ENCODE data around the gene CGB8.
"Not testable (repeated sequence)": the region's sequence is repeated elsewhere in the genome, so short reads cannot be mapped to it uniquely, and the experiment has no call there.

Gene CGB8

DNA sequence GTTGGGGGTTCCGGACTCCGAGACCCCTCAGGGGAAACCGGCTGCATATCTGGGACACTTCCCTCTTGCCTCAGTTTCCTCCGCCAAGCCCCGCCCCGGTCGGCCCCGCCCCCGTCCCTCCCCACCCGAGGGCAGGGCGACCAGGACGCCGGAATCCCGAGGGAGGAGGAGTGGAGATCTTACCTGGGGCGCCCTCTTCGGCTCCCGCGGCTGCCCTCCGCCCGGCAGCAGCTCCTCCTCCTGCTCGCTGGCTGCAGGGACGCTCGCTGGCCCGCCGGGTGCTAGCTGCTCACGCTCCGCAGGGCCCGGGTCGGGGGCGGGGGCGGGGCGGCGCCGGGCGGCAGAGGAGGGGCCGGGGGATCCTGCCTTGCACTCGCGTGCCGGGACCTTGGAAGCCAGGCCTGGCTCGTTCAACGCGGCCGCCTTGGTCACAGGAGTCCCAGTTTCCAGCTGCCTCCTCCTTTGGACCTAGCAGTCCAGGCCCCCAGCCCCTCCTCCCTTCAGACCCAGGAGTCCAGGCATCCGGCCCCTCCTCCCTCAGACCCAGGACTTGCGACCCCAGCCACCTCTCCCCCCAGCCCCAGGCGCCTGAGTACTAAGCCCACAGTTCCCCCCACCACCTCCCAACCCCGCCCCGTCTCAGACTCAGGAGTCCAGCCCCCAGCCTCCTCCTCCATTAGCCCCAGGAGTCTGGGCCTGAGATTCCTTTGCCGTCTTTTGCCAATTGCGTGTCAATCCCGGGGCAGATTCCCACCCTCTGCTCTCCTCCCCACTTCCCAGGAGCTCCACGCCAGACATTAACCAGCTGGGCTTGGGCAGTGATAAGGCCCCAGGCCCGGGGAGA, 16.1 kb upstream of the CGB8 start, which contains the start of gene NTF4:
Gene NTF4 (minus strand): TSS at position 51 of the 844 bp plus-strand sequence. CDS start 2,821 bp downstream, outside the sequence.
- DNase-seq: no peak

DNA sequence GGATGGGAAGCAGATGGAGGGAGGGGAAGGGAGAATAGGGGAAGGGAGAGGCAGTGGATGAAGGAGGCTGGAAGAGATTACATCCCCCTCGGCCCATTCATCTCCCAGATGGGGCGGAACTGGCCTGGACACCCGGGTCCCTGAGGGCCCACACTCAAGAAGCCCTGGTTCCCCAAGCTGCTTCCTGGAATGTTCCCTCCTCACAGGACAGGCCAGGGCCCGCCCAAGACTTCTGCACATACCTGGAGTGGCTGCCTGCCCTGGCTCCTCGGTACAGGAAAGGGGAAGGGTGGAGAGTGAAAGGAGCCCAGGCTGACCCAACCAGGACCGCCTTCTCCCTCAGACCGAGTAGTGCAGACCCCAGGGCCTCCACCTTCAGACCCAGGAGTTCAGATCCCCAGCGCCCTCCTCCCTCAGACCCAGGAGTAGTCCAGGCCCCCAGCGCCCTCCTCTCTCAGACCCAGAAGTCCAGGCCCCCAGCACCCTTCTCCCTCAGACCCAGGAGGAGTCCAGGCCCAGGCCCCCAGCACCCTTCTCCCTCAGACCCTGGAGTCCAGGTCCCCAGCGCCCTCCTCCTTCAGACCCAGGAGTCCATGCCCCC, 15.2 kb upstream of the CGB8 start:
- no peak for DNase-seq

DNA sequence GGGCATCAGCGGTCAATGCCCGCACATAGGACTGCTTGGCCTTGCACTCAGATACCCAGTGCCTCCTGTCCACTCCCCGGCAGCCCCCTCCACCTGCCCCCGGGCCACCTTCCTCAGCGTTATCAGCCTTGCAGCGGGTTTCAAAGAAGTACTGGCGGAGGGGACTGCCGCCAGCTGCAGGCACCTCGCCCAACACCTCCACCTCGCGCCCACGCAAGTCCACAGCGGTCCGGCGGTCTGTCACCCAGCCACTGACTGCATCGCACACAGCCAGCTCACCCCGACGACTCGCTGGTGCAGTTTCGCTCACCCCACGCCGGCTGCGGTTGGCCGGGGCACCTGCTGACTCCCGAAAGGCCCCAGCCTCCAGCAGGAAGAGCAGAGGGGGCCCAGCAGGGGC, 12.5 kb upstream of the CGB8 start:
- no peak for DNase-seq

DNA sequence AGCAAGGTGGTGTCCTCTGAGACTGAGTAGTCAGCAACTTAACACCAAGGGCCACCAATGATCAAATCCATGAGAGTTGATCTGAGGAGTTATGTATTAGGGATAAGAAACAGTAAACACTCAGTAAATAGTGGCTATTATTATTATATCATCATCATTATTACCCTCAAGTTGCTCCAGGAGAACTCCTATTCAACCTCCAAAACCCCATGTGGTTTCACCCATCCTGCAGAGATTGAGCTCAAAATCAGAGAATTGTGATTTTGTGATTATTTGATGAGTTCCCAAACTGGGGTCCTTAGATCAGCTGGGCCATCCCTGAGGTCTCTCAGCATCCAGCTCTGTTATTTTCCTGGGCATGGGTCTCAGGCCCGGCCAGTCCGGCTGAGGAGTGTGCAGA, 12.1 kb upstream of the CGB8 start:
- DNase-seq: no peak

DNA sequence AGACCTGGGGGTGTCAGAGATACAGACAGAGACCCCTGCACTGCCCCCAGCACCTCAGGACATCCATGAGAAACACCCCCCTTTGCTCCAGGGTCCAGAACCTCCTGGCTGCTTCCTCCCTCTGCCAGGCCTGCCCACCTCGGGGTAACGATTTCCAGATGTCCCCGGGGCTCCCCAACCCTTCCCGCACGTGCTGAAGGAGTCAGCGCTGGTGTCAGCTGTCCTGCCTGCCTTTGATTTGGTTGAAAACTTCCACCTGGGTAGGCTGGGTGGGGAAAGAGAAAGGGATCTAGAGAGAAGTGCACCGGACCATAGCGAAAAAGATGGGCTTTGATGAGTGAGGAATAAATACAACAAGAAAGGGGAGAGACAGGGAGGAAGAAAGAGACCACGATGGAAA, 10.1 kb upstream of the CGB8 start:
- no peak for DNase-seq

DNA sequence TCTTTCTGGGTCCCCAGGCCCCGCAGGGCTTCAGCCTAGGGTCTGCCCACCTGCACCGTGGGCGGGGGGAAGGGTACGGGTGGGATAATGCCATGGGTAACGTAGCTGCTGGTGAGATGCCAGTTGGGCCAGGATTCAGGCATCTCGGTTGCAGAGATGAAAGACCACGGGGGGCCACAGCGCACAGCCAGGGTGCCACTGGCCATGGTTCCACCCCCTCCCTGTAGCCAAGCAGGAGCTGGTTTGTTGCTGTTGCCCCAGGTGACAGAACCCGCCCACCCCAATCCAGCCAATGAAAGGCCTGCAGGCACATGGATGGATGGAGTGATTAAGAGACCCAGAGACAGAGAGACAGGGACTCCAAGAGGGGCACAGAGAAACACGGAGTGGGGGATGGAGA, 9.7 kb upstream of the CGB8 start:
- no peak for DNase-seq

DNA sequence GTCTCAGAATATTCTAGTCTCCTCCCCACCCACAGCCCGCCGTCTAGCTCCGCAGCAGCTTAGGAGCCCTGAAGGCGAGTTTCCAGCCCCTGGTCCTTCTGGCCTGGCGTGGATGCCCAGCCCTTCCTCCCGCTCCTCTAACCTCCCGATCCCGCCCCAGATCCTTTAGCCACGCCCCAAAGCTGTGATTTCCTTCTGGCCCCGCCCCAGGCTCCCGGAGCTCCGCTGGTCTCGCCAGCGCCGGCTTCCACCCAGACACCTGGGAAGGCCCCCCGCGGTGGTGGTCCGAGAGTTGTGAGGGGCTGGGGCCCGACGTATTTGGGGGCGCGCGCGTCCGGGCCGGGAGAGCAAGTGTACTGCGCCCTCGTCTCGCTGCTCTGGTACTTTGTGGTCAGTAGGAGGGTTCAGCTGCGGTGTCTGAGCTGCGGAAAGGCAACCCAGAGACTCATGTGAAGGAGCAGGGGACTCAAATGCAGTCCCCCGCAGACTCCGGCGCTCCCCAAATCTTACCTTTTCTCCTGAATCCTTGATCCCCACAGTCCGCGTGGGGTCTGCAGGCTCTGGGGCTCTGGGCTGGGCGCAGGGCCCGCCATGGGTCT, 8.8 kb upstream of the CGB8 start, which contains the start of gene CGB7:
Gene CGB7 (minus strand): TSS at position 114 of the 599 bp plus-strand sequence. CDS start 2,374 bp downstream, outside the sequence.
- peak; percentile 26 for DNase-seq

DNA sequence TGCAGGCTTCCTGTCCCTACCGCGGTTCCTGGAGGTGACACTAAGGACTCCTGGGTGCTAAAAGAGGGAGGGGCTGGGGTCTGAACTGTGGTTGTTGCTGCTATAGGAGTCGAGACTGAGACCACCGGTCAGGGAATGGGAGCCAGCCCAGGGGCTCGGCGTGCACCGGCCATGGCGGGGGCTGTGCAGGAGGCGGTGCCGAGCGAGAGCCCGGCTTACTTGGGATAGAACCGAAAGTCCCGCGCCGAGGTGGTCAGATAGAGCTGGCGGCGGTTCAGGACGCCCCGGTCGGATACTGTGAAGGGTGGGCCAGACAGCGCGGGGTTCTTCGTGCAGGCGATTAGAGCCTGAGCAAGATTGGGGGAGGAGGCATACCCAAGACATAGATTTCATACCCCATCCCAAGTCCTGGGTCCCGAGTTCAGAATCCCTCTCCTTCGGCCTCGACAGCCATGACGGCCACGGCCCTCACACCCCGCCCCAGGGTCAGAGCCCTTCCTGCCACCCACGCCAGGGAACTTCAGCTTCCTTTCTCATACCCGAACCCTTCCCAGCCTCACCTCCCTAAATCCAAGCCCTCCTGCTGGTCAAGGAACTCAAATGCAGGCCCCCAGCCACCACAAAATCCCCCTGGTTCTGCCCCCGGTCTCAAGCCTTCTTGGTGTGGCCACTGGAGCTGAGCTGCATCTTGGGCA, 8.1 kb upstream of the CGB8 start:
- not testable (repeated sequence) for DNase-seq

DNA sequence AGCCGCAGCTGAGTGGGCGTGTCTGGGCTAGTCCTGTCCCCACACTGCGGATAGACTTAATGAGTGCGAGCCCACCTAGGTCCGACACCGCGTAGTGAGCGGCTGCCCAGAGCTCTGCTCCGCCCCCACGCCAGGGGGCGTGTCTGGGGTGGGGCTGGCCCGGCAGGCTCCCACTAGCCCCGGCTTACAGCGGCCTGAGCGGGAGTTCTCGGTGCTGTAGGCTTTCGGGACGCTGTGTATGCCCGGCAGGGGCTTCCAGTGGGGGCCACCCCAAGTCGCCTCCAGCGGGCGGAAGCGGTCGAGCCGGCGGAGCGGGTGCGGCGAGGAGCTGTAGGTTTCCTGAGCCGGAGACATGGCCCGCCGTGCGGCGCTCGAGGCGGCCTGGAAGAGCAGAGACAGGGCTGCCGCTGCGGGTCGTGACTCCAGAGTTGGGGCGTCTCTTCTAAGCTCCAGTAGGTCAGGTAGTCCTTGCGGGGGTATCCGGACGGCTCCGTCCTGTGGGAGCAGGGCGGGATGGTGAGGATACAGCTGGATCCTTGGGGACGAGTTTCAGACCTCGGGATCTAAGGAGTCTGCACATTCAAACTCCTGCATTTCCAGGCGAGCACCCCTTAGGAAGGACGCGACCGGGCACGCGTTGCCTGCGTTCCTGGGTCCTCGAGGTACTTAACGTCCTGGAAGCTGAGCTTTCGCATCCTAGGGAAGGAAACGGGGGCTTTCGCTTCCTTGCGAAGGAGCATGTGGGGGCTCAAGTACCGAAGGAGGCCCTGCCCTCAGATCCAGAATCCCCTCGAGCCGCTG, 7.4 kb upstream of the CGB8 start:
- DNase-seq: peak; percentile 28

DNA sequence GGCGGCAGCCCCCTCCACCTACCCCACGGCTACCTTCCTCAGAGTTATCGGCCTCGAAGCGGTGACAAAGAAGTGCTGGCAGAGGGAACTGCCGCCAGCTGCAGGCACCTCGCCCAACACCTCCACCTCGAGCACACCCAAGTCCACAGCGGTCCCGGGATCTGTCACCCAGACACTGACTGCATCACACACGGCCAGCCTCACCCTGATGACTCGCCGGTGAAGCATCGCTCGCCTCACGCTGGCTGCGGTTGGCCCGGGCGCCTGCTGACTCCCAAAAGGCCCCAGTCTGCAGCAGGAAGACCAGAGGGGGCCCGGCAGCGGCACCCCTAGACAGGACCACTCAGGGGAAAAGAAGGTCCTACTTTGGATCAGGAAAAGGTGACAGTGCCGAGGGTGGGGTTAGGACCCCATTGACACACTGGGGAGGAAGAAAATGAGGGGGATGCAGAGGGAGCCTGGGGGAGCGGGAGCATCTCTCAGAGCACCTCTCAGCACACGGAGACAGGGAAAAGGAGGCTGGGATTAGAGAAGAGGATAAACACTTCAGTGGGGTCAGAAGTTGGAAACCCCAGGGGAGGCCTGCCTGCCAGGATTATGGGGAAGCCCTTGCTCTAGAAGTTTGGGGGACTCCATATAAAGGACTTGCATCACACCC, 1.6 kb upstream of the CGB8 start:
- DNase-seq: not testable (repeated sequence)

DNA sequence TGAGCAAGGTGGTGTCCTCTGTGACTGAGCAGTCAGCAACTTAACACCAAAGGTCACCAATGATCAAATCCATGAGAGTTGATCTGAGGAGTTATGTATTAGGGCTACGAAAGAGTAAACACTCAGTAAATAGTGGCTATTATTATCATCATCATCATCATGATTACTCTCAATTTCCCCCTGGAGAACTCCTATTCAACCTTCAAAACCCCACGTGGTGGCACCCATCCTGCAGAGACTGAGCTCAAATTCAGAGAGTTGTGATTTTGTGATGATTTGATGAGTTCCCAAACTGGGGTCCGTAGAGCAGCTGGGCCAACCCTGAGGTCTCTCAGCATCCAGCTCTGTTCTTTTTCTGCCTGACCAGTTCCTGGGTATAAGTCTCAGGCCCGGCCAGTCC, 923 bp upstream of the CGB8 start:
- DNase-seq: not testable (repeated sequence)

DNA sequence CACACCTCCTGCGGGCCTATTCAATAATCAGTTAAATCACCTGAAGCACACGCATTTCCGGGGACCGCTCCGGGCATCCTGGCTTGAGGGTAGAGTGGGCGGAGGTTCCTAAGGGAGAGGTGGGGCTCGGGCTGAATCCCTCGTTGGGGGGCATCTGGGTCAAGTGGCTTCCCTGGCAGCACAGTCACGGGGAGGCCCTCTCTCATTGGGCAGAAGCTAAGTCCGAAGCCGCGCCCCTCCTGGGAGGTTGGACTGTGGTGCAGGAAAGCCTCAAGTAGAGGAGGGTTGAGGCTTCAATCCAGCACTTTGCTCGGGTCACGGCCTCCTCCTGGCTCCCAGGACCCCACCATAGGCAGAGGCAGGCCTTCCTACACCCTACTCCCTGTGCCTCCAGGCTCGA, 5.4 kb downstream of the CGB8 start, which contains the start of gene CGB5:
Gene CGB5 (plus strand): TSS at position 301 of the 400 bp plus-strand sequence. CDS start 362 bp downstream, outside the sequence.
- DNase-seq: not testable (repeated sequence)

DNA sequence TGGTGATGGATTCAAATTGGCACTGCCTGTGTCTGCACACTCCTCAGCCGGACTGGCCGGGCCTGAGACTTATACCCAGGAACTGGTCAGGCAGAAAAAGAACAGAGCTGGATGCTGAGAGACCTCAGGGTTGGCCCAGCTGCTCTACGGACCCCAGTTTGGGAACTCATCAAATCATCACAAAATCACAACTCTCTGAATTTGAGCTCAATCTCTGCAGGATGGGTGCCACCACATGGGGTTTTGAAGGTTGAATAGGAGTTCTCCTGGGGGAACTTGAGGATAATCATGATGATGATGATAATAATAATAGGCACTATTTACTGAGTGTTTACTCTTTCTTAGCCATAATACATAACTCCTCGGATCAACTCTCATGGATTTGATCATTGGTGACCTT, 6.2 kb downstream of the CGB8 start:
- DNase-seq: not testable (repeated sequence)

DNA sequence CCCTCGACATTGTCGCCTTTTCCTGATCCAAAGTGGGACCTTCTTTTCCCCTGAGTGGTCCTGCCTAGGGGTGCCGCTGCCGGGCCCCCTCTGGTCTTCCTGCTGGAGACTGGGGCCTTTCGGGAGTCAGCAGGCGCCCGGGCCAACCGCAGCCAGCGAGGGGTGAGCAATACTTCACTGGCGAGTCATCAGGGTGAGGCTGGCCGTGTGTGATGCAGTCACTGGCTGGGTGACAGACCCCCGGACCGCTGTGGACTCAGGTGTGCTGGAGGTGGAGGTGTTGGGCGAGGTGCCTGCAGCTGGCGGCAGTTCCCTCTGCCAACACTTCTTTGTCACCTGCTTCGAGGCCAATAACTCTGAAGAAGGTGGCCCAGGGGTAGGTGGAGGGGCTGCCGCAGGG, 6.7 kb downstream of the CGB8 start:
- no peak for DNase-seq

DNA sequence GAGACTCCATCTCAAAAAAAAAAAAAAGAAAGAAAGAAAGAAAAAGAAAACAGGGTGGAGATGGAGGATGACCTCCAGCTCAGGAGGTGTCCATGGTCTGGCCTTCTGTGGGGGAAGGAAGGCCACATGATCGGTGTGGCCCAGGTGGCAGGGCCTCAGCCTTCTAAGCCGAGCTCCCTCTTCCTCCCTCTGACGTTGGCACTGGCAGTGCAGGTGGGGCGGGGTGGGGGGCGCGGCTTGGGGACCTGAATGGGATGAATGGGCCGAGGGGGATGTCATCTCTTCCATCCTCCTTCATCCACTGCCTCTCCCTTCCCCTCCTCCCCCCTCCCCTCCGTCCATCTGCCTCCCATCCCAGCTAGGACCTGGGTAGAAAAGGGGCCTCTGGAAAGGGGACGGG, 9.2 kb downstream of the CGB8 start:
- not testable (repeated sequence) for DNase-seq

DNA sequence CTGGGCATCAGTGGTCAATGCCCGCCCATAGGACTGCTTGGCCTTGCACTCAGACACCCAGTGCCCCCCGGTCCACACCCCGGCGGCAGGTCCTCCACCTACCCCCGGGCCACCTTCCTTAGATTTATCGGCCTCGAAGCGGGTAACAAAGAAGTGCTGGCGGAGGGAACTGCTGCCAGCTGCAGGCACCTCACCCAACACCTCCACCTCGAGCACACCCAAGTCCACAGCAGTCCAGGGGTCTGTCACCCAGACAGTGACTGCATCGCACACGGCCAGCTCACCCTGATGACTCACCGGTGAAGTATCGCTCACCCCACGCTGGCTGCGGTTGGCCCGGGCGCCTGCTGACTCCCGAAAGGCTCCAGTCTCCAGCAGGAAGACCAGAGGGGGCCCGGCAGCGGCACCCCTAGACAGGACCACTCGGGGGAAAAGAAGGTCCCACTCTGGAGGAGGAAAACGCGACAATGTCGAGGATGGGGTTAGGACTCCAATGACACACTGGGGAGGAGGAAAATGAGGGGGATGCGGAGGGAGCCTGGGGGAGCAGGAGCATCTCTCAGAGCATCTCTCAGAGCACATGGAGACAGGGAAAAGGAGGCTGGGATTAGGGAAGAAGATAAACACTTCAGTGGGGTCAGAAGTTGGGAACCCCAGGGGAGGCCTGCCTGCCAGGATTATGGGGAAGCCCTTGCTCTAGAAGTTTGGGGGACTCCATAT, 10.2 kb downstream of the CGB8 start:
- not testable (repeated sequence) for DNase-seq

DNA sequence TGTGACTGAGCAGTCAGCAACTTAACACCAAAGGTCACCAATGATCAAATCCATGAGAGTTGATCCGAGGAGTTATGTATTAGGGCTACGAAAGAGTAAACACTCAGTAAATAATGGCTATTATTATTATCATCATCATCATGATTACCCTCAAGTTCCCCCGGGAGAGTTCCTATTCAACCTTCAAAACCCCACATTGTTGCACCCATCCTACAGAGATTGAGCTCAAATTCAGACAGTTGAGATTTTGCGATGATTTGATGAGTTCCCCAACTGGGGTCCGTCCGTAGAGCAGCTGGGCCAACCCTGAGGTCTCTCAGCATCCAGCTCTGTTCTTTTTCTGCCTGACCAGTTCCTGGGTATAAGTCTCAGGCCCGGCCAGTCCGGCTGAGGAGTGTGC, 10.8 kb downstream of the CGB8 start:
- not testable (repeated sequence) for DNase-seq

DNA sequence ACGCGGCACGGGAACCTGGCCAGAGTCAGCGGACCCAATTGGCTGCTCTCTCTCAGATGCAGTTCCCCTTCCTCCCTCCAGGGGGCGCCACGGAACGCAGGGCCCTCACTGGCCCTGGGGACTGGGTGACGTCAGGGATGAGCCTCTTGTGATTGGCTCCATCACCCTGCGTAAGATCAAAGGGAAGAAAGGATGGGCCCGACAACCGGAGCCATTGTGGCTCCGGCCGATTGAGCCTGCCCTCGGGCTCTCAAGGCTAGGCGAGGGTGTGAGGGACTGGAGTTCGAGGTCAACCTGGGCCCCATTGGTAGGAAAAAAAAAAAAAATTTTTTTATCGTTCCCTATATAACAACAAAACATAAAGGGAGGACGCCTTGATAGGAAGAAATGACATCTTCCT, 12.1 kb downstream of the CGB8 start, which contains the start of gene CGB1:
Gene CGB1 (minus strand): TSS at position 81 of the 400 bp plus-strand sequence. CDS start 184 bp downstream, outside the sequence.
- not testable (repeated sequence) for DNase-seq

DNA sequence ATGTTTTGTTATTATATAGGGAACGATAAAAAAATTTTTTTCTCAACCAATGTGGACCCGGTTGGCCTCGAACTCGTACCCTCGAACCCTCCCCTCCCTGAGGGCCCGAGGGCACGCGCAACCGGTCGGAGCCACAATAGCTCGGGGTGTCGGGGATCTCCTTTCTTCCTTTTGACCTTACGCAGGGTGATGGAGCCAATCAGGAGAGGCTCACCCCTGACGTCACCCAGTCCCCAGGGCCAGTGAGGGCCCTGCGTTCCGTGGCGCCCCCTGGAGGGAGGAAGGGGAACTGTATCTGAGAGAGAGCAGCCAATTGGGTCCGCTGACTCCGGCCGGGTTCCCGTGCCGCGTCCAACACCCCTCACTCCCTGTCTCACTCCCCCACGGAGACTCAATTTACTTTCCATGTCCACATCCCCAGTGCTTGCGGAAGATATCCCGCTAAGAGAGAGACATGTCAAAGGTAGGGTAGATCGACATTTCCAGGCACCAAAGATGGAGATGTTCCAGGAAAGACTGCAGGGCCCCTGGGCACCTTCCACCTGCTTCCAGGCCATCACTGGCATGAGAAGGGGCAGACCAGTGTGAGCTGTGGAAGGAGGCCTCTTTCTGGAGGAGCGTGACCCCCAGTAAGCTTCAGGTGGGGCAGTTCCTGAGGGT, 17.1 kb downstream of the CGB8 start, which contains the start of gene CGB2:
Gene CGB2 (plus strand): TSS at position 249 of the 660 bp plus-strand sequence. CDS start 206 bp downstream, at position 455.
- DNase-seq: peak; percentile 26

DNA sequence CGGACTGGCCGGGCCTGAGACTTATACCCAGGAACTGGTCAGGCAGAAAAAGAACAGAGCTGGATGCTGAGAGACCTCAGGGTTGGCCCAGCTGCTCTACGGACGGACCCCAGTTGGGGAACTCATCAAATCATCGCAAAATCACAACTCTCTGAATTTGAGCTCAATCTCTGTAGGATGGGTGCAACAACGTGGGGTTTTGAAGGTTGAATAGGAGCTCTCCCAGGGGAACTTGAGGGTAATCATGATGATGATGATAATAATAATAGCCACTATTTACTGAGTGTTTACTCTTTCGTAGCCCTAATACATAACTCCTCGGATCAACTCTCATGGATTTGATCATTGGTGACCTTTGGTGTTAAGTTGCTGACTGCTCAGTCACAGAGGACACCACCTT, 18.6 kb downstream of the CGB8 start:
- DNase-seq: not testable (repeated sequence)
